HFFc6 (cell line): ENCODE measurements around the gene CD38. TPM values are rescaled to one million over a fixed set of nuclear protein-coding genes. Genes with fewer than 3 reads are reported as not detected.
A peak's percentile ranks its signal among the peaks of the same experiment; 100 is the strongest.

Experiments
- DNase-seq: peaks from one replicate; pipeline ENCODE4 v3.0.0-alpha.2; 2018
- H3K27ac Mint-ChIP-seq: 2 replicates; pipeline ENCODE4 v1.8.0; 2020; ENCODE audit warnings: mild to moderate bottlenecking, mixed read lengths
- H3K27me3 Mint-ChIP-seq: 2 replicates; pipeline ENCODE4 v1.8.0; 2021; ENCODE audit warnings: mild to moderate bottlenecking, moderate library complexity, mixed read lengths; ENCODE audit not compliant: insufficient read depth
- H3K36me3 Mint-ChIP-seq: 2 replicates; pipeline ENCODE4 v1.8.0; 2021; ENCODE audit warnings: low read depth, mixed read lengths
- H3K4me1 Mint-ChIP-seq: 2 replicates; pipeline ENCODE4 v1.8.0; 2020; ENCODE audit warnings: low read depth, mixed read lengths
- H3K4me3 Mint-ChIP-seq: 2 replicates; pipeline ENCODE4 v1.8.0; 2020; ENCODE audit warnings: mild to moderate bottlenecking, moderate library complexity, mixed read lengths
- H3K9me3 Mint-ChIP-seq: 2 replicates; pipeline ENCODE4 v1.8.0; 2020; ENCODE audit warnings: mild to moderate bottlenecking, mixed read lengths
- CTCF ChIP-seq: fragments of 200-600 bp; sonication (generic); IDR thresholded peaks from 2 replicates; pipeline ENCODE4 v1.5.0; 2021; ENCODE audit warnings: antibody characterized with exemption, mild to moderate bottlenecking
- total RNA-seq, 6 experiments: library from RNA; stranded (reverse); fragmentation: NEBNext Ultra II Directional; extraction: Animal tissue kit (Norgen Biotek cat#: 25700); gene quantifications; 2 replicates in 1 of 6; 3 replicates in 5 of 6; pipeline ENCODE4 v1.2.3, GENCODE V29; 2021

CD38 gene
- total RNA-seq, 6 experiments from 2014 or later: 0.07 to 0.15 (median 0.07) TPM; not detected in 3

- Mint-ChIP-seq H3K27ac (no peak overlapping the region), H3K4me3 (no peak overlapping the region), H3K36me3 (no peaks in the 10 kb centered on the region), H3K4me1 (no peaks in the 10 kb centered on the region; the same call in 1 of the 2 replicates), H3K9me3 (no peaks in the 10 kb centered on the region), H3K27me3 (peaks cover 16% of the 10 kb centered on the region)
- no peak for DNase-seq
- no peak for TF ChIP-seq CTCF
Measured at GRCh38 chr4:15885422-15885821, 107.3 kb downstream of the CD38 start.

GRCh38 chr4:15888515-15888914, 110.4 kb downstream of the CD38 start:
- H3K4me3 Mint-ChIP-seq: no peak overlapping the region
- TF ChIP-seq CTCF: no peak
- no peaks in the 10 kb centered on the region for H3K36me3 Mint-ChIP-seq
- H3K9me3 Mint-ChIP-seq: no peaks in the 10 kb centered on the region
- H3K4me1 Mint-ChIP-seq: peaks cover 9% of the 10 kb centered on the region
- H3K27me3 Mint-ChIP-seq: peaks cover 17% of the 10 kb centered on the region
- H3K27ac Mint-ChIP-seq: no peak overlapping the region
- no peak for DNase-seq

- peaks cover 8% of the 10 kb centered on the region for H3K27me3 Mint-ChIP-seq
- H3K36me3 Mint-ChIP-seq: no peaks in the 10 kb centered on the region
- peaks cover 26% of the 10 kb centered on the region for H3K4me1 Mint-ChIP-seq
- DNase-seq: no peak
- no peak overlapping the region for H3K27ac Mint-ChIP-seq
- H3K4me3 Mint-ChIP-seq: no peak overlapping the region
- TF ChIP-seq CTCF: no peak
- H3K9me3 Mint-ChIP-seq: no peaks in the 10 kb centered on the region
Measured at GRCh38 chr4:15890246-15890829, 112.2 kb downstream of the CD38 start.

- DNase-seq: no peak
- TF ChIP-seq CTCF: no peak
- H3K27me3 Mint-ChIP-seq: peaks cover 10% of the 10 kb centered on the region
- peaks cover 32% of the 10 kb centered on the region for H3K4me1 Mint-ChIP-seq
- H3K4me3 Mint-ChIP-seq: no peak overlapping the region
- H3K36me3 Mint-ChIP-seq: no peaks in the 10 kb centered on the region
- no peak overlapping the region for H3K27ac Mint-ChIP-seq
- H3K9me3 Mint-ChIP-seq: no peaks in the 10 kb centered on the region
Measured at GRCh38 chr4:15891312-15891711, 113.2 kb downstream of the CD38 start.

GRCh38 chr4:15893962-15894361, 115.8 kb downstream of the CD38 start:
- H3K9me3 Mint-ChIP-seq: no peaks in the 10 kb centered on the region
- H3K27me3 Mint-ChIP-seq: peaks cover 23% of the 10 kb centered on the region
- peak overlapping the region; percentile 27 for H3K4me3 Mint-ChIP-seq
- peaks cover 32% of the 10 kb centered on the region for H3K4me1 Mint-ChIP-seq
- TF ChIP-seq CTCF: no peak
- peak overlapping the region; percentile 88 for H3K27ac Mint-ChIP-seq
- peaks cover 4% of the 10 kb centered on the region; the same call in 1 of the 2 replicates for H3K36me3 Mint-ChIP-seq
- DNase-seq: peak; percentile 98
